NCI-H460 (cell line): ENCODE measurements around the gene PRKN. TPM values are rescaled to one million over a fixed set of nuclear protein-coding genes. Genes with fewer than 3 reads are reported as not detected.
A peak's percentile ranks its signal among the peaks of the same experiment; 100 is the strongest.

Experiments used
- DNase-seq: peaks from one replicate; pipeline ENCODE4 v3.0.0-alpha.2; 2016; ENCODE audit warnings: low read depth; ENCODE audit errors: extremely low read depth
- total RNA-seq: library from RNA; depleted of rRNA; stranded (reverse); fragments of >200 nt; shearing (Covaris generic); gene quantifications from 2 replicates; pipeline ENCODE4 v1.2.3, GENCODE V29; 2014

Gene PRKN
- total RNA-seq, 1 experiment from 2014 or later = 20.4 TPM

DNA sequence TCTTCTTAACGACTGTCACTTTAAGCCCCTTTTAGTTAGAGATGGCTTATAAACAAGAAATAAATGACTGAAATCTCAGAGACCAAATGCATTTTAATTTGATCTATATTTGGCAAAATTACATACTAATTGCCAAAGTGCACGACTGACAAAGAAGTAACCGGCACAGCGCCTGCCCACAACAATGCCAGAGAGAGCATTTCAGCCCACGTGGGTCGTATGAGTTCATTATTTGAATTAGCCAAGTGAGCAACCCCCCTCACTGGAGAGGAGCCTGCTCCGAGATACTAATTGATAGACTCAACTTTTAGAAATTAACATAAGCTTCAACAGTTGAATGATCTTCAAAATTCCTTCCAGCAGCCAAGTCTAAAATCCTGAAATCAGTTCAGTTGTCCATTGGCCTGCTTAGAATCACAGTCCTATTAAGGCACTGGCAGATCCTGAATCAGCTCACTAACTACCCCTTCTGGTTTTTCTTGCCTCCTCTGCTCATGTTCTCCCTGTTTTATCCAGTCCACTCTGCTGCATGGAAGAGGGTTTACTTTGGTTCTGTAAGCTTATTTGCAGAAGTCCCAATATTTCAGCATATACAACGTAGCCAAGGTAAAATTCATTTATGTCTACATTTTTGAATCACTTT, 934.6 kb downstream of the PRKN start:
- DNase-seq = no peak

DNA sequence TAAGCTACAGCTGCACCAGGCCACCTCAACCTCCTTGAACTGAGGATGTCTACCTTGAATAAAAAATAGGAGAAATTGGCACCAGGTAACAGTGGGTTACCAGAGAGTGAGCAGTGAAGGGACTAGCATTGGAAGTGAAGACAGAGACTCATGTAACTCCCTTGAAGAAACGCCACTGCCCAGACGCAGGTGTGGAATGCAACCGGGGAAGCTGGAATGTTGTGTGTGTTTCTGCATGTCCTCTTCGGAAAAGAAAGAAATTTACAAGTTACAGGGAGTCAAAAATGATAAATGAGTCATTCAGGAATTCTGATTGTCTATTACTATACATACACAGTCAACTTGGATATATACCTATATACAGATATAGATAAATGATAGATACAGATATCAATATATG, 939.0 kb downstream of the PRKN start:
- no peak for DNase-seq

DNA sequence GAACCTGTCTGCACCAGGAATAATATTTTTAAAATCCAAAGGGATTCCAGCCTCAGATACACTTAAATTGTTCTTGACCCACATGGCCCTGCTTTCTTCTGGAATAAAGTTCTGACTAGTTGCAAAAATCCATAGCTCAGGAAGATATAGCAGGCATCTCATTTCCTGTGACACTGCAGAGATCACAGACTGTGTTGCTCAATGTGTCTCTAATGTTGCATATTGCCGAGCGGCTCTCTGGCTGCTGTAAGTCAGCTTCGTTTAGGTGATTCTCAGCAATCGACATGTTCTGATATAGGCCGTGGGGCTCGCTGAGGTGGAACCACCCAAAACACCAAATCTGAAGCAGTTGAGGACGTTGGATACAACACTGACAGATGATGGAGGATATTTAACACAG, 955.4 kb downstream of the PRKN start:
- peak; percentile 32 for DNase-seq

DNA sequence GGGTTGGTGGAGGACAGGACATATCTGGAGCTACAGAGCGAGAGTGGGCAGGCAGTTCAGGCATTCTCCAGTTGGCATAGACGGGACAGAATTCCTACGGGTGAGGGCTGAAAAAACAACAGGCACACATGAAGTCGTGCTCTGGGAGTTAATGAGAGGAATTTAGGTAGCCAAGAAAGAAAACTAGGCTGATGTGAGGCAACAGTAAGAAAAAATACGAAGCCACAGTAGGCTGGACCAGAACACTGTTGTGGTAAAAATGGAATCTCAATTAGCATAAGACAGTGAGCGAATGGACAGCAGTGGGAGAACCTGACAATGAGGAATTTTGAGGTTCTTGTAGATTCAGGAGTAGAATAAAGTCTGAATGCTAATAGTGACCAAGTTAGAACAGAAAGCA, 965.6 kb downstream of the PRKN start:
- DNase-seq = no peak

DNA sequence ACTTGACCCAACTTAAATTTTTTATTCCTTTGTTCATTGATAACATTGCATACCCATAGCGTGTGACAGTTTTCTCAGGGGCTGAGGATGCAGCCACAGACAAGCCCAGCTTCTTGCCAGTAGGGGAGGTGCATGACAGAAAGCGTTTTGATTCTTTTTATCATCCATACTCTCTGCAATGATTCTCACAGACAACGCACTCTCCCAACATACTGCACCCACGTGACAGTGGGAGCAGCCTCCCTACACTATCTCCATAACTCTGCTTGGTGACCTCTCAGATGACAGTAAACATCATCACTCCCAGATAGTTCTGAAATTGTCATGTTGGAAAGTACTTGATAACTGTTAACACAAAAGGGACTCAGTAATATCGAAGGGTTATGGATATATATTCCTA, 972.5 kb downstream of the PRKN start:
- DNase-seq = no peak

DNA sequence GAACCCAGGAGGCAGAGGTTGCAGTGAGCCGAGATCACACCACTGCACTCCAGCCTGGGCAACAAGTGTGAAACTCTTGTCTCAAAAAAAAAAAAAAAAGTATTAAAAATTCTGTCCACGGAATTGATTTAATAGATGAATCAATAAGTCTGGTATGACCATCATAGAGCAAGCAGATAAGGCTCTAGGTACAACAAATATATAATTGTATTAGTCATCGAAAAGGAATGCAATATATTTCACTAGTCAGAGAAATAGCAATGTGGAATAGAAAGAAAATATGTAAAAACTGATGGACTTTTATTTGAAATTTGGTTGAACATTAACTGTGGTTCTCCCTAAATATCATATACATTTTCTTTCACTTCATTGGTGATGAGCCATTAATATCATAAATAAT, 976.9 kb downstream of the PRKN start:
- no peak for DNase-seq

DNA sequence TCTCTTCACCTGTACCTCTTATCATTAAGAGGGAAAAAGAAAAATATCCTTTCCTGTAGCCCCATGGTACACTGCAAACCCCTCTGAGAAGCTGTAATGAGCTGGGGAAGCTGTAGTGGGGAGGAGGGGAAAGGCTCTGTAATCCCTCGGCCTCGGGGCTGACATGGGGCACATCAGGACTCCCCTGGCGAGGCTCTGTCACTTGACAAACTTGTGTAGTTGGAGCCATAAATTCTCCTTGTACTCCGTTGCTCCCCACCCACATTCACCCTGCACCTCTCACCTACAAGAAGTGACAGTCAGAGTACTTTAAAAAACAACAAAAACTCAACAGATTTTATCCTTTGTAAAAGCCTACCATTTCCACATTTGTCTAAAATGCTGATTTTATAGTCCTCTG, 978.0 kb downstream of the PRKN start:
- no peak for DNase-seq

DNA sequence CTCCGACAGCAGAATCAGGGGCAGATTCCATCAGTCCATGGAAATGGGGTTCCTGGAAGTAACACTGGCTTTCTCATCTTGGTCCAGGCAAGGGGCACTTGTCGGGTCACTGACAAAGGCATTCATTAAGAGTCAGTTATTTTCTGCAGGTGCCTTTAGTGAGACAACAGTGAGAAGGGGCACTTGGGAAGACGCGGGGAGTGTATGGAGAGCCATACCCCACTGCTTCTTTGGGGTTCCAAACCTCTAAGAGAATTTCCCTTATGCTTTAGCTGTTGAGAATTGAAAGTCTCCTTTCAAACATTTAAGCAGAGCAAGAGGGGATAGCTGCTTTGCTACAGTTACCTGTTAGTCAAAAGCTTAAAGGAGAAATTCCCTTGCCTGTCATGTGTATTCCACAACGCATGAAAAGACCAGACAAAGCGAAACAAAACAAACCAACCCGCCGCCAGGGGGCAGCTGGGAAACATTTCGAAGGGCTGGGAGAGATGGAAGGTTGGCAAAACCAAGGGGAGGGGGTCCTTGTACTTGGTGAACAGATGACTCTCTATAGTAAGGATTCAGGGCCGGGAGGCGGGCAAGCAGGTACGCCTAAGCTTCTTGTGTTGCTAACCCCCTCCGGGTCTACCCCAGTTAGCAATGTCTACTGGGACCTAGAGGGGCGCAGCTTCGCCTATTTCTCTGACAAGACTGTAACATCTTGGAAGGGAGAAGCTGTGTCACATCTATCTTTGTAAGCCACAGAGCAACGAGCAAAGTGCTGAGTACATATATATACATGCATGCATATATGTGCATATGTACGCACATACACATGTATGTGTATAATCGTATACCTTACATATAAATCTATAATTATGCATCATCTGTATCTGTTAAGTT, 978.8 kb downstream of the PRKN start:
- DNase-seq = peak; percentile 54

DNA sequence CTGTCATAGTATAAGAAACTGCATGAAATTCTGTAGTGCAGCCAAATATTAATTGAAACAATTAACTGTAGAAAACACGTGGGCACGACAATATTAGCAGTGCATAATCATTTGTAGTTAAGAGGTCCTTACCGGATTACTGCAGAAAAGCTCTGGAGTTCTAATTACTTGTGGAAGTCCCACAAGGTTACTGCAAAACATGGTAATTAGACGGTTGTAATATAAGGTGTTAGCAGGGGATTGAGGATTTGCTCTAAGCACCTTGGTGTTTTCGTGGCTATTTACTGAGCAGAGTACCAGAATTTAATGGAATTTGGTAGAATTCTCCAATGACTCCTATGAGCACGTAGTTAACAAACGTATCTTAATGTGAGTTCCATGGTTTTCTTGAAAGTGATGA, 980.1 kb downstream of the PRKN start:
- no peak for DNase-seq

DNA sequence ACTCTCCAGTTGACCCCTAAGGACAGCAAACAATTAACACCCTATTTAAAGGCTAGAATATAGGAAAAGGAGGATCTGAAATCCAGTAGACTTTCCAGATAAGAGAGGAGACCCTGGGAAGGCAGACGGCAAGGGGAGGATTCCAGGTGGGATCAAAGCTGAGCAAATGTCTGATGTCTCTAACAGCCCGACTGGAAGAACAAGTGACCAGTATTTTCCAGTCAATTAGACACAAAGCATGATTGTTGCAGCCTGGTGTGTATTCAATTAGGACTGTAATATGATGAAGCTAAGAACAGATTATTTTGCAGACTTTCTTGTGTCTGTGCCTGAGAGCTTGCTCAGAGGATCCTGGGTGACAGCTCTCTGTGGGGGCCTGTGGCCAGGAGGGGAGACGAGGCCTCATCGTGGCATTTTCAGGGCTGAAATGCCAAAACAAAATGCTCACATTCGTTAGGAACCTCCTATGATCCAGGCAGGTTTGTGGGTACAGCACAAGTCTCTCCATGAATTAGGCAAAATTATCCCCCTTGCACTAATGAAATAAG, 981.9 kb downstream of the PRKN start:
- no peak for DNase-seq

DNA sequence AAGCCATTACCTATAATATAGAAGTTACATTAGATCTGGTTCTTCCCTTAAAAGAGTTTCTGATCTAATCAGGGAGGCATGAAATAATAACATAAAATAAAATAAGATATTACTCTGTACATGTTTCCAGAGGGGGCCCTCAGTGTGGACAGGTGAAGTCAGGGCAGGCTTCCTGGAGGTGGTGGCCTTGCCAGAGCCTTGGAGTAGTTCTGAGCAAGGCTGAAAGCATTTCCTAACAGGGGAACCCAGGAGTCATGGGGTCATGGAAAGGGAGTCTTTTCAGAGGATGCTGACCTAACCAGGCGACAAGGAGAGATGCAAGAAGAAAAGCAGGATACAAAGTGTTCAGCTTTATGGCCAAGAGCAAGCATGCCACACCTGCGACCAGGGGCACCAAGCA, 982.4 kb downstream of the PRKN start:
- no peak for DNase-seq

DNA sequence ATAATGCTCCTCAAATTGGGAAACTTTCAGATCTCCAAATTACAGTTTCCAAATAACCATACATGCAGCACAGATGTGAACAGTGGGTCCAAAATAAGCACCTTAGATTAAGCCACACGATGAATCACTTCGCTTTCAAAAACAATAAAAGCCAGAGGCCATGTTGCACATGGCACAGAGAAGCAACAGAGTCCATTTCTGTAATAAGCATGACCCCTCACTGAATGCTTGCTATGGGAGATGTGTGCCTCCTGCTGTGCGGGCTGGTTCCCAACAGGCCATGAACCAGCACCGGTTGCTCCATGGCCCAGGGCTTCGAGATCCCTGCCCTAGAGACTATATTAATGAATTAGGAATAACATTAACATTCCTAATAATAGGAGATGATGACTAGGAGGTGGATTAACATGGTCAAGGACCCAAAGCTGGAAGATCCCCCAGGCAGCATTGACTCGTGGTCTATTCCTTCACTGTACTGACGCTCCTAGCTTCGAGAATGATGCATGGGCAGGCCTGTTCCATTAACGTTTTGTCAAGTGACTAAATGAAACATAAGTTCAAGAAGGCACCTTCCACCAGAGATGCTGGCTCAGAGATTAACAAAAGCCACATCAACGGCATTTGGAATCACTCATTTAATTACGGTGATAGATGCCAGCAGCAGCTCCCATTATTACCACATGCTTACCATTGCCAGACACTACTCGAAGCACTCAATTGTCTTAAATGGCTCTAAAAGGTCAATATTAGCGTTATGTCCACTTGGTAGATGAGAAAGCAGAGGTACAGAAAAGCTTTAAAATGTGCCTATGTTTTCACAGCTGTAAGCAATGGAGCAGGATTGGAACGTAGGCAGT, 983.1 kb downstream of the PRKN start:
- DNase-seq = no peak

DNA sequence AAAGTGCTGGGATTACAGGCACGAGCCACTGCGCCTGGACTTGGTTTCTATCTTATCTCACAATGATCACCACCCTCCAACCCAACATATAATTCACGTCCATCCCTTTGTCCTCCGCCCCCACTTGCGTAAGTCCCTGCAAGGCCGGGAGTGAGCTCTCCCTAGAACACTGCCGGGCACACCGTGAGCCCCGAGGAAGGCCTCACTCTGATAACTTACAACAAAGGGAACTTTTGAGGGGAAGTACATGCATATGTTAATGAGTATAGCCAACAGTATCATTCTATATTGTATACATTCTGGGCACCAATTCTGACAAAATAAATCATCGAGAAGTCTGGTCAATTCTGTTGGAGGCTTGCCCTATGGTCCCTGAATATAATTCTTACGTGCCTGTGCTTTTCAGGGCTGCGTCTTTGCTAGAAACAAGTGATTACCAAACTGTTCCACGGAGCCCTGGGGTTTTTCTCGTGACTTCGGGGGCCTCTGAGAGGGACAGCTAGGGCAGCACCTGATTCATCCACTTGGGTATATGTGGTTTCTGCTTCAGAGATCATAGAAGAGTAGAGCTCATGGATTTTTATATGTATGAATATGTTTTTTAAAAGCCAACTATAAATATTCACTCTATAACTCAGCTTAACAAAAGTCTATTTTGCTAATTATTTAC, 983.9 kb downstream of the PRKN start:
- DNase-seq = no peak

DNA sequence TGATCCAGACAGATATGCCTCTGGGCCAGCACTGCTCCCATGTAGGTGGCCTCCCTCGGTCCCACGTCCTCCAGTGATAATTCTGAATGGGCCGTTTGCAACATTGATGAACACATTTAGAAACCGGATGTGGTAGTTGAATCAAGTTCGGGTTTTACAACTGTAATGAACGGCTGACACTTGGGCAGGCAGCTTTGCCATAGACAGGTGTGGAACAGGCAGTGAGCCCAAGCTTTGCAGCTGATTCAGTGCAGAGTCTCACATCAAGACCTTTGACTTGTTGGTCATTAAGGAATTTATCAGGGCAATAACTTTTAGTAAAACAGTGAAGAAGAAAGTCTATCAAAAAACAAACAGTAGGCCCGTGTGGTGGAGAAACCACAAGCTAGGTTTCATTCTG, 987.1 kb downstream of the PRKN start:
- no peak for DNase-seq

DNA sequence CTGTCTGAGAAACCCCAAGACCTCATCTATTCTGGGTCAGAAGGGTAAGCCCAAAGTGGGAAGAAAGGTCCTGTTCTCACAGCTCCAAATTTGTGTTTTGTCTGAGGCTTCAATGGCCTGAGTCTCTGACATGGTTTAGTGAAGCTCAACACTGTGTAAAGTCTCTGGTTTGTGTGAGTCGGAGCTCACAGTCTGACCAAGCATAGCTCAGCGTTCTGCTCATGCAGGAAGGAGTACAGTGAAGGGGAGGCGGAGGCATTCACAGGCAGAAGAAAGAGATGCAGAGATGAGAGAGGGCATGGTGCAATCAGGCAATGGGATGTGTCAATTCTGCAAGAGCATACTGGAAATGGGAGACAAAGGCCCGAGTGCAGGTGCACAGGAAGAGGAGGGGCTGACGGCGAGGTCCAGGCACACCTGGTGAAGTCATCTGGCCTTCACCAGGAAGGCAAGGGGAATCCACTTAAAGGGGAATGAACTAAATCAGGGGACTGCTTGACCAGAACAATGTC, 990.7 kb downstream of the PRKN start:
- DNase-seq = no peak

DNA sequence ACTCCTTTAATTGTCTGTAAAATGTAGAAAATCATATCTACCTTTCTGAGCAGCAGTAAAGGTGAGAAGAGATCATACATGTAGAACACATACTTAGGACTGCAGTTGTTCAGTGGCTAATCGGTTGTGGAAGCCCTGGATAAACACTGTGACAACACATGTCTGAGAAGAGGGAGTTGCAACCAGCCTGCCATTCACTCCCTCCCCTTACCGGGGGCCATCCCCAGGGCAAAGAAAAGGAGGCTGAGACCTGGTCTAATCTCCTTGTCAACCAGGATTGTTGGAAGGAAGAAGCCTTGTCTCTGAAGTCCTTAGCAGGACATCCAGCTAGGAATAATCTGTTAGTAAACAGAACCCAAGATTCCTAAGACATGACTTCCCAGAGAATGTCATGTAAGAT, 991.2 kb downstream of the PRKN start:
- no peak for DNase-seq

DNA sequence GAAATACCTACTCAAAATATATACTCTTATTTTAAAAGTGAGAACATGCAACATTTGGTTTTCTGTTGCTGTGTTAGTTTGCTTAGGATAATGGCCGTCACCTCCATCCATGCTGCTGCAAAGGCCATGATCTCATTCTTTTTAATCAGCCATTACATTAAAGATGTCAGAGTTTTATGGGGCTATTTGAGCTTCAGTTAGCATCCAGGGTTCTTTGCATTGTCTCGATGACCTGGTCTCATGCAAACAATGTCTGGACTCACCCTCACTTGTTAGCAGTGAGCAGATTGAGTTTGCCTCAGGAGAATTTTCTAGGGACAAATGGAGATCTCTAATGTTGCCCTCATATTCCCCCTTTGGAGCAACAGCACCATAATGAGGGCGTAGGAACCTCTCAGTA, 995.0 kb downstream of the PRKN start:
- no peak for DNase-seq

DNA sequence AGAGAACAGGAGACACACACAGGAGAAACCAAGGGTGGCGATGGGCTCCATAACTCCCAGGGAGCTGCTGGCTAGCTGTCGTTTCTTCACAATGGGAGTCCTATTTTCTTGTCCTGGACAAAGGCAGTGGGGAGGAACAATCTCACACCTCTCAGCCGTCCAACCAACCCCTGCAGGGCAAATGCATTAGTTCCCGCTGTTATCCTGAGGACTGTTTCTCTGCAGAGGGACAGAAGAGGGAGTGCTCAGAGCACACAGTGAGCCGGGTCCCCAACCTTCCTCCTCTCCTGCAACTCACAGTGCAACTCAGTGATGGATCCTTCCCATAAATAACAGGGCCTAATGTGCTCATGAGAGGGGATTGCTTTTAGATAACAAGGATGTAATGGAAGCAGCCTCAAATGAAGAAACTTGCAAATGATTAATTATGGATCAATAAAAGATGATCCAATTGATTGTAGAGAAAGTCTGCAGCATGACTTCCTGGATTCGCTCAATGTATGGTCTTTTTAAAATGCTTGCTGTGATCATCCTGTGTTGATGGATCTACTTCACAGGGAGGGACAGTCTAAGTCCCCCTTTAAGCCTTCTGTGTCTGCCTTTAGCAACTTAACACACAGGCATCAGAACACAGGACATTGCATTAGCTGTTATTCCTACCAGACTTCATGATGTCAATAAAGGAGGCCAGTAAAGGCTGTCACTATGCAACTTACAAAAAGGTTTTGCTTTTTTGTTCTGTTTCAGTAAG, 1000.3 kb downstream of the PRKN start:
- no peak for DNase-seq

DNA sequence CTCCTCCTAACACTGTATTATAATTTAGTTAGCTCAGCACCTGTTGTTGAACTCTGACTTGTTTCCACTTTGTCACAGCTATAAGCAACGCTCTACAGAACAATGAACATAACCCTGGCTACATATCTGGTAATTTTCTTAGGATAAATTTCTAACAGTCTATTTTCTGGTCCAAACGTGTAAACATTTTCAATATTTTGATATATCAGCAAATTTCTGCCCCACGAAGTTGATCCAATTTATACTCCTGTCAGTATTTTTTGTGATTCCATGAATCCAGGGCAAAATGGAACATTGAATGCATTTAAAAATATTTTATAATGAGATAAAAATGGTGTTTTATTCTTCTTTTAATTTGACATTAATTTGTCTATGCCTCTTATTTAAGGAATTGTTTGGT, 1005.2 kb downstream of the PRKN start:
- DNase-seq = no peak

DNA sequence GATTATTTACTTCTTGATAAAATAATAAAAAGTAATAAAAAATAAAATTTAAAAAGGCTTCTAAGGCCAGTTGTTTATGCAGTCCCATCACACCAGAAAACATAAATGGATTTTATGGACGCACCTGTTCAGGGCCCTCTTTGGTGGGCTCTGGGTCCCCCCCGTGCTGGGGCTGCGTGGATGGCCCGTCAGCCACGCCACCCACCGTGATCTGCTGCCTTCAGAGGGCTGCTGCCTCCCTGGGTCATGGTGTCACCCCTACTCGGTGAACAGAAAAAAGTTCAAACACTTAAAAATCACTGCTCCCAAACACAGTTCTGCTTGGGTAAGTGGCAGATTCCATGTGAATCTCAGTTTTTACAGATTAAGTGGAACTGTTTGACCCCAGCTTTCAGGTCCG, 1006.1 kb downstream of the PRKN start:
- no peak for DNase-seq
